GM12878 (cell line): ENCODE measurements around the gene RPS6KA2. TPM values are rescaled to one million over a fixed set of nuclear protein-coding genes. Genes with fewer than 3 reads are reported as not detected.
"Not testable (repeated sequence)": the region's sequence is repeated elsewhere in the genome, so short reads cannot be mapped to it uniquely, and the experiment has no call there.

Experiments
- ATAC-seq: fragments of 200-7000 bp; cut with Tn5 transposase; 3 replicates; pipeline ENCODE4 v1.9.1; 2020; ENCODE audit warnings: mild to moderate bottlenecking, moderate library complexity
- BruUV-seq: library from RNA; stranded (reverse); fragments of 400-500 nt; replicated peaks from 2 replicates; lab custom pipeline; 2021; lab: Mats Ljungman, UMichigan
- CTCF ChIA-PET: fragments of 300-600 bp; sonication (Branson Sonifier 250); formaldehyde crosslinking; extraction: SDS; loops from one replicate; lab custom pipeline; 2021; ENCODE audit warnings: inconsistent platforms; lab: Yijun Ruan, JAX
- POLR2A ChIA-PET: fragments of 350-600 bp; formaldehyde crosslinking; extraction: SDS; loops from one replicate; lab custom pipeline; 2021; ENCODE audit warnings: inconsistent platforms; lab: Charles Lee
- RAD21 ChIA-PET: fragments of 300-600 bp; sonication (Branson Sonifier 250); formaldehyde crosslinking; loops from one replicate; lab custom pipeline; 2023; ENCODE audit warnings: antibody characterized with exemption; ENCODE audit not compliant: unreplicated experiment; lab: Charles Lee
- SMC1A ChIA-PET: fragments of 300-600 bp; sonication (Branson Sonifier 250); formaldehyde crosslinking; loops from one replicate; lab custom pipeline; 2023; ENCODE audit not compliant: unreplicated experiment, uncharacterized antibody; lab: Charles Lee
- DNase-seq: peaks from one replicate; pipeline ENCODE4 v3.0.0-alpha.2; 2011; ENCODE audit warnings: low read depth, low spot score
- FAIRE-seq: peaks from 3 replicates; lab custom pipeline; 2011; peaks lifted over from hg19 to GRCh38; lab: Jason Lieb, UNC
- H2AFZ ChIP-seq: 2 replicates; pipeline ENCODE4 v1.6.0; 2011; ENCODE audit warnings: low read depth, low read length, control low read depth; ENCODE audit not compliant: control insufficient read depth
- H3K27ac ChIP-seq: 2 replicates; pipeline ENCODE4 v1.5.1; 2011; ENCODE audit warnings: control low read depth; ENCODE audit not compliant: control insufficient read depth, insufficient read depth
- H3K27me3 ChIP-seq, 2 experiments: replicated peaks in 1 of 2; 2 replicates each; pipeline versions ENCODE4 v1.6.0 to v1.6.1; 2011; ENCODE audit warnings: low read length in 1 of 2; ENCODE audit not compliant: control insufficient read depth in 2 of 2, insufficient read depth in 2 of 2
- H3K36me3 ChIP-seq, 2 experiments: 2 replicates each; pipeline ENCODE4 v1.5.1; 2011; ENCODE audit warnings: low read length in 1 of 2; ENCODE audit not compliant: control insufficient read depth in 2 of 2, insufficient read depth in 2 of 2
- H3K4me1 ChIP-seq: 2 replicates; pipeline ENCODE4 v1.6.1; 2011; ENCODE audit warnings: mild to moderate bottlenecking, low read length, moderate library complexity, mixed read lengths; ENCODE audit not compliant: control insufficient read depth, insufficient read depth
- H3K4me2 ChIP-seq: 2 replicates; pipeline ENCODE4 v1.6.0; 2011; ENCODE audit warnings: control low read depth; ENCODE audit not compliant: control insufficient read depth, insufficient read depth
- H3K4me3 ChIP-seq: fragments of 200-600 bp; sonication (generic); 2 replicates; pipeline ENCODE4 v1.5.1; 2016
- H3K79me2 ChIP-seq: 2 replicates; pipeline ENCODE4 v1.6.0; 2011; ENCODE audit warnings: low read length; ENCODE audit not compliant: control insufficient read depth, insufficient read depth
- H3K9ac ChIP-seq: 2 replicates; pipeline ENCODE4 v1.8.0; 2011; ENCODE audit warnings: low read length, control low read depth, mixed read lengths; ENCODE audit not compliant: control insufficient read depth, insufficient read depth
- H3K9me3 ChIP-seq: replicated peaks from 3 replicates; pipeline ENCODE4 v1.5.1; 2011; ENCODE audit warnings: mild to moderate bottlenecking, low read length; ENCODE audit not compliant: control insufficient read depth, insufficient read depth
- H4K20me1 ChIP-seq: 2 replicates; pipeline ENCODE4 v1.6.0; 2011; ENCODE audit not compliant: control insufficient read depth, insufficient read depth
- CHD4 ChIP-seq: fragments of 200-600 bp; sonication (generic); IDR thresholded peaks from 2 replicates; pipeline ENCODE4 v1.6.1; 2016; ENCODE audit warnings: mild to moderate bottlenecking
- EED ChIP-seq: sonication (generic); IDR thresholded peaks from 2 replicates; pipeline ENCODE4 v1.6.1; 2016; ENCODE audit warnings: antibody characterized with exemption, low read depth
- JUNB ChIP-seq: IDR thresholded peaks from 2 replicates; pipeline ENCODE4 v1.6.1; 2016; ENCODE audit warnings: antibody characterized with exemption, mild to moderate bottlenecking
- KDM1A ChIP-seq: fragments of 200-600 bp; sonication (generic); IDR thresholded peaks from 2 replicates; pipeline ENCODE4 v1.6.1; 2016; ENCODE audit warnings: borderline replicate concordance
- LARP7 ChIP-seq: fragments of 450-650 bp; IDR thresholded peaks from 2 replicates; pipeline ENCODE4 v1.6.1; 2017; ENCODE audit warnings: mild to moderate bottlenecking
- MYB ChIP-seq: fragments of 150-350 bp; IDR thresholded peaks from 2 replicates; pipeline ENCODE4 v1.6.1; 2014; ENCODE audit warnings: mild to moderate bottlenecking, low read depth, low read length, borderline replicate concordance
- NBN ChIP-seq: fragments of 450-650 bp; IDR thresholded peaks from 2 replicates; pipeline ENCODE4 v1.6.1; 2016
- RBBP5 ChIP-seq: fragments of 200-600 bp; sonication (generic); conservative IDR thresholded peaks from 2 replicates; pipeline ENCODE4 v1.6.1; 2016
- TBL1XR1 ChIP-seq: IDR thresholded peaks from 2 replicates; pipeline ENCODE4 v1.6.1; 2012; ENCODE audit warnings: low read depth, low read length, improper control_type of control experiment
- TCF7 ChIP-seq: IDR thresholded peaks from 2 replicates; pipeline ENCODE4 v1.6.1; 2014; ENCODE audit warnings: antibody characterized with exemption, borderline replicate concordance
- WGBS: methylation state at CpG from one replicate; pipeline ENCODE4 v1.1.6; 2016; ENCODE audit warnings: low lambda C conversion rate; ENCODE audit not compliant: insufficient replicate concordance, insufficient coverage; ENCODE audit errors: missing lambda C conversion rate; 5-methylcytosine and 5-hydroxymethylcytosine counted together
- in situ Hi-C: fragments of 300-500 bp; cut with MboI; formaldehyde crosslinking; loops from 9 replicates; pipeline ENCODE4 v1.14.3; 2018; ENCODE audit warnings: mixed read lengths
- intact Hi-C: fragments of 100-400 bp; cut with micrococcal nuclease; formaldehyde crosslinking; loops from one replicate; pipeline ENCODE4 v1.14.2; 2022; ENCODE audit not compliant: unreplicated experiment
- polyA plus RNA-seq, 11 experiments: library from polyadenylated mRNA; depleted of rRNA in 4 of 11; unstranded in 6 of 11; stranded (reverse) in 5 of 11; fragments of >200 nt; fragmentation: Nextera tagmentation in 4 of 11; fragmentation: Illumina TruSeq in 1 of 11; extraction: Ambion mirVana in 4 of 11; extraction: Trizol in 1 of 11; gene quantifications; 1 replicate in 1 of 11; 2 replicates in 10 of 11; pipeline versions ENCODE4 v1.2.1 to v1.2.3, GENCODE V29; 2011 to 2016; ENCODE audit warnings: inconsistent platforms in 2 of 11, missing spikeins in 2 of 11, low read depth in 1 of 11
- total RNA-seq, 4 experiments: library from RNA; depleted of rRNA in 3 of 4; stranded (reverse); fragments of >200 nt in 3 of 4; fragmentation: Illumina TruSeq in 1 of 4; extraction: Trizol in 1 of 4; gene quantifications; 2 replicates each; pipeline versions ENCODE4 v1.2.1 to v1.2.3, GENCODE V29; 2013 to 2021
- TF ChIP-seq, protein P1 (sequence below): fragments of 450-650 bp; IDR thresholded peaks from 2 replicates; pipeline ENCODE4 v1.6.1; 2017; ENCODE audit warnings: borderline replicate concordance
- TF ChIP-seq, protein P2 (sequence below): fragments of 450-650 bp; IDR thresholded peaks from 2 replicates; pipeline ENCODE4 v1.6.1; 2017; ENCODE audit warnings: mild to moderate bottlenecking

The RPS6KA2 gene
- total and polyA plus RNA-seq, 10 of the 15 experiments (the other 5 are each of a cell fraction or from before 2014, with no cell fraction given) = 0.02 to 1.0 (median 0.22) TPM; not detected in 1

DNA sequence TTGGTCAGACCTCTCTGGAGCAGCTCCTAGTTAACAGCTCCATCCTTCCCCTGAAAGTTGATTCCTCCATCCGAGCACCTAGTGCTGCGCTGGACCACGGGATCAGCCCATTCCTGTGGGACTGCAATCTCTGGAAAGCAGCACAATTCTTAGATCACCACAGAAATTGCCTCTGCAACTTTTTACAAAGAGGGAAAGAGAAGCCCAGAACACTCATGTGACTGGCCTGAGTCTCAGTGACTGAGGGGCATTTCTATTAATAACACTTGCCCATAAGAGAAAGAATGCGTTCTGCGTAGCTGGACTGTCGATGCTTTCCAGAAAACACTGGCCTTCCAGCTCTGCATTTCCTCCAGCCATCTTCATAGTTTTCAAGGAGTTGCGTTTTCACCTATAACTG, 262.6 kb downstream of the RPS6KA2 start:
- in situ Hi-C loops = no loop called here
- 96% methylated on average over 7 of the region's 7 CpGs for WGBS
- POLR2A ChIA-PET = interaction anchor here (1.7 kb wide), 1 partner anchor 12 kb away, joined by 4 read pairs; no protein-coding TSS in a partner anchor

DNA sequence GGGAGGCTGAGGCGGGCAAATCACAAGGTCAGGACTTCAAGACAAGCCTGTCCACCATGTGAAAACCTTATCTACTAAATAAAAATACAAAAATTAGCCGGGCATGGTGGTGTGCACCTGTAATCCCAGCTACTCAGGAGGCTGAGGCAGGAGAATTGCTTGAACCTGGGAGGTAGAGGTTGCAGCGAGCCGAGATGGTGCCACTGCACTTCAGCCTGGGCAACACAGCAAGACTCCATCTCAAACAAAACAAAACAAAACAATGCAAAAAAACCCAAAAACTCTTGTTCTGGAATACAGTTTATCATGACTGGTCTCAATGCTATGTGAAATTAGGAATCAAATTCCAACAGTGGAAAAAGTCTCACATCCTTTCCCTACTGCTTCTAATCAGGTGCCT, 264.6 kb downstream of the RPS6KA2 start:
- peaks cover 2 to 15% of the 10 kb centered on the region in 2 experiments; a peak in 3 of 4 replicates for H3K36me3 ChIP-seq
- not testable (repeated sequence) for H3K4me2 ChIP-seq

More for the DNA sequence above, 262.6 kb downstream of the RPS6KA2 start:
- Histone ChIP-seq H3K4me1 (no peaks in the 10 kb centered on the region), H3K4me2 (no peak overlapping the region), H3K79me2 (no peaks in the 10 kb centered on the region), H3K27me3 (no peaks in the 10 kb centered on the region), H3K9me3 (no peaks in the 10 kb centered on the region), H4K20me1 (no peaks in the 10 kb centered on the region), H3K27ac (no peak overlapping the region)
- BruUV-seq = no TSS peak
- no peak for DNase-seq
- ChIA-PET SMC1A (interaction anchor here (0.9 kb wide), 1 partner anchor 9 kb away, joined by 3 read pairs; no protein-coding TSS in a partner anchor), CTCF (interaction anchor here (1.0 to 1.3 kb wide), 3 partner anchors 13 to 51 kb away, joined by 4 to 7 read pairs (median 6); no protein-coding TSS in a partner anchor)
- intact Hi-C loops = no loop called here
- TF ChIP-seq RBBP5 (no peak), KDM1A (no peak), LARP7 (no peak), CHD4 (no peak), TBL1XR1 (no peak), JUNB (no peak), NBN (no peak), TCF7 (no peak), MYB (no peak), EED (no peak)
- TF ChIP-seq, protein P1, sequence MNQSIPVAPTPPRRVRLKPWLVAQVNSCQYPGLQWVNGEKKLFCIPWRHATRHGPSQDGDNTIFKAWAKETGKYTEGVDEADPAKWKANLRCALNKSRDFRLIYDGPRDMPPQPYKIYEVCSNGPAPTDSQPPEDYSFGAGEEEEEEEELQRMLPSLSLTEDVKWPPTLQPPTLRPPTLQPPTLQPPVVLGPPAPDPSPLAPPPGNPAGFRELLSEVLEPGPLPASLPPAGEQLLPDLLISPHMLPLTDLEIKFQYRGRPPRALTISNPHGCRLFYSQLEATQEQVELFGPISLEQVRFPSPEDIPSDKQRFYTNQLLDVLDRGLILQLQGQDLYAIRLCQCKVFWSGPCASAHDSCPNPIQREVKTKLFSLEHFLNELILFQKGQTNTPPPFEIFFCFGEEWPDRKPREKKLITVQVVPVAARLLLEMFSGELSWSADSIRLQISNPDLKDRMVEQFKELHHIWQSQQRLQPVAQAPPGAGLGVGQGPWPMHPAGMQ = no peak
- TF ChIP-seq, protein P2, sequence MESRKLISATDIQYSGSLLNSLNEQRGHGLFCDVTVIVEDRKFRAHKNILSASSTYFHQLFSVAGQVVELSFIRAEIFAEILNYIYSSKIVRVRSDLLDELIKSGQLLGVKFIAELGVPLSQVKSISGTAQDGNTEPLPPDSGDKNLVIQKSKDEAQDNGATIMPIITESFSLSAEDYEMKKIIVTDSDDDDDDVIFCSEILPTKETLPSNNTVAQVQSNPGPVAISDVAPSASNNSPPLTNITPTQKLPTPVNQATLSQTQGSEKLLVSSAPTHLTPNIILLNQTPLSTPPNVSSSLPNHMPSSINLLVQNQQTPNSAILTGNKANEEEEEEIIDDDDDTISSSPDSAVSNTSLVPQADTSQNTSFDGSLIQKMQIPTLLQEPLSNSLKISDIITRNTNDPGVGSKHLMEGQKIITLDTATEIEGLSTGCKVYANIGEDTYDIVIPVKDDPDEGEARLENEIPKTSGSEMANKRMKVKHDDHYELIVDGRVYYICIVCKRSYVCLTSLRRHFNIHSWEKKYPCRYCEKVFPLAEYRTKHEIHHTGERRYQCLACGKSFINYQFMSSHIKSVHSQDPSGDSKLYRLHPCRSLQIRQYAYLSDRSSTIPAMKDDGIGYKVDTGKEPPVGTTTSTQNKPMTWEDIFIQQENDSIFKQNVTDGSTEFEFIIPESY = no peak
- TF ChIP-seq, all 136 proteins: peak for 0
- FAIRE-seq = no peak
- Histone ChIP-seq H3K36me3 (peaks cover 2 to 18% of the 10 kb centered on the region in 2 experiments; a peak in 3 of 4 replicates), H2AFZ (no peak overlapping the region), H3K9ac (no peak overlapping the region), H3K4me3 (no peak overlapping the region)
- RAD21 ChIA-PET = interaction anchor here (0.6 kb wide), 1 partner anchor 16 kb away, joined by 4 read pairs; no protein-coding TSS in a partner anchor
- no peak for ATAC-seq

More for the DNA sequence above, 264.6 kb downstream of the RPS6KA2 start:
- CTCF ChIA-PET = interaction anchor here (1.4 kb wide), 1 partner anchor 19 kb away, joined by 3 read pairs; no protein-coding TSS in a partner anchor
- POLR2A ChIA-PET = interaction anchor here (1.6 kb wide), 1 partner anchor 12 kb away, joined by 4 read pairs; no protein-coding TSS in a partner anchor
- in situ Hi-C loops, H3K27me3 ChIP-seq, DNase-seq, H2AFZ ChIP-seq, H3K9ac ChIP-seq, H3K9me3 ChIP-seq, FAIRE-seq, RAD21 ChIA-PET, H3K79me2 ChIP-seq, ATAC-seq, H4K20me1 ChIP-seq, BruUV-seq, intact Hi-C loops, H3K4me1 ChIP-seq, H3K4me3 ChIP-seq, H3K27ac ChIP-seq: not testable (repeated sequence)
- 100% methylated on average over 4 of the region's 4 CpGs for WGBS
- SMC1A ChIA-PET = interaction anchor here (1.3 to 1.8 kb wide), 2 partner anchors 17 to 19 kb away, joined by 3 to 5 read pairs; no protein-coding TSS in a partner anchor
